Prostate gland (tissue), 2 donors: ENCODE measurements around the gene RHBDL2. TPM values are rescaled to one million over a fixed set of nuclear protein-coding genes. Genes with fewer than 3 reads are reported as not detected.

Experiments used
- DNase-seq: peaks from one replicate; pipeline ENCODE4 v3.0.0-alpha.2; 2019; ENCODE audit warnings: low spot score
- H3K27ac ChIP-seq, 2 donors: fragments of 200-600 bp; sonication (generic); 2 replicates each; pipeline ENCODE4 v1.5.1; 2017 to 2019
- H3K27me3 ChIP-seq: fragments of 200-600 bp; sonication (generic); replicated peaks from 2 replicates; pipeline ENCODE4 v1.5.1; 2019; ENCODE audit not compliant: insufficient read depth
- H3K36me3 ChIP-seq, 2 donors: fragments of 200-600 bp; sonication (generic); 1 replicate in 1 of 2; 2 replicates in 1 of 2; pipeline versions ENCODE4 v1.5.1 to v1.8.1; 2017 to 2019
- H3K4me1 ChIP-seq: fragments of 200-600 bp; sonication (generic); replicated peaks from 2 replicates; pipeline ENCODE4 v1.5.1; 2019
- H3K4me3 ChIP-seq, 2 donors: fragments of 200-600 bp; sonication (generic); 2 replicates each; pipeline ENCODE4 v1.5.1; 2017 to 2019
- H3K9me3 ChIP-seq: fragments of 200-600 bp; sonication (generic); 2 replicates; pipeline ENCODE4 v1.5.1; 2017
- POLR2A ChIP-seq: fragments of 450-650 bp; IDR thresholded peaks from one replicate; pipeline ENCODE4 v1.6.1; 2016; ENCODE audit warnings: antibody characterized with exemption, mild to moderate bottlenecking
- POLR2AphosphoS5 ChIP-seq: sonication (generic); formaldehyde crosslinking; IDR thresholded peaks from one replicate; pipeline ENCODE4 v1.6.1; 2017; ENCODE audit warnings: antibody characterized with exemption
- WGBS: methylation state at CpG from one replicate; pipeline ENCODE4 v1.1.5; 2018; 5-methylcytosine and 5-hydroxymethylcytosine counted together
- intact Hi-C: fragments of 100-400 bp; cut with DNase I; formaldehyde crosslinking; loops from one replicate; pipeline ENCODE4 v1.14.2; 2022
- total RNA-seq, 2 donors: library from RNA; depleted of rRNA; stranded (reverse); fragments of >200 nt; gene quantifications; one replicate each; pipeline ENCODE4 v1.1.0, GENCODE V29; 2016
- TF ChIP-seq, protein P1 (sequence below), 4 experiments: fragments of 200-600 bp in 2 of 4; fragments of 450-650 bp in 2 of 4; sonication (generic) in 2 of 4; IDR thresholded peaks; 1 replicate in 3 of 4; 2 replicates in 1 of 4; pipeline ENCODE4 v1.5.1; 2016 to 2019; ENCODE audit warnings: antibody characterized with exemption in 4 of 4, mild to moderate bottlenecking in 2 of 4, moderate library complexity in 2 of 4

The RHBDL2 gene
- total RNA-seq, 2 donors from 2014 or later: 3.5 to 7.7 TPM

DNA sequence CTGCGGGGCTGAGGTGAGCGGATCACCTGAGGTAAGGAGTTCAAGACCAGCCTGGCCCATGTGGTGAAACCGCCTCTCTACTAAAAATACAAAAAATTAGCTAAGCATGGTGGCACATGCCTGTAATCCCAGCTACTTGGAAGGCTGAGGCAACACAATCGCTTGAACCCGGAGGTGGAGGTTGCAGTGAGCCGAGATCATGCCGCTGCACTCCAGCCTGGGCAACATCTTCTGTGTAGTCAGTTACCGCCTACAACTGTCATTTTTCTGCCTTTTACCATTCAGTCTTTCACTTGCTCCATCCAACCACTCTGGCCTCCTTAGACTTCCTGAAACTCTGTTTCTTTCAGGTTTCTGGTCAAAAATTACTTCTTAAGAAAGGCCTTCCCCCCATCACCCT is 70.6 kb downstream of the RHBDL2 start:
- Histone ChIP-seq H3K27me3 (no peaks in the 10 kb centered on the region), H3K4me1 (no peaks in the 10 kb centered on the region), H3K9me3 (no peaks in the 10 kb centered on the region), H3K4me3 (no peak overlapping the region), H3K27ac (no peak overlapping the region), H3K36me3 (no peaks in the 10 kb centered on the region)
- no peak for DNase-seq
- 94% methylated on average over 8 of the region's 8 CpGs for WGBS
- no peak for TF ChIP-seq POLR2A
- no peak for TF ChIP-seq POLR2AphosphoS5
- TF ChIP-seq, protein P1, sequence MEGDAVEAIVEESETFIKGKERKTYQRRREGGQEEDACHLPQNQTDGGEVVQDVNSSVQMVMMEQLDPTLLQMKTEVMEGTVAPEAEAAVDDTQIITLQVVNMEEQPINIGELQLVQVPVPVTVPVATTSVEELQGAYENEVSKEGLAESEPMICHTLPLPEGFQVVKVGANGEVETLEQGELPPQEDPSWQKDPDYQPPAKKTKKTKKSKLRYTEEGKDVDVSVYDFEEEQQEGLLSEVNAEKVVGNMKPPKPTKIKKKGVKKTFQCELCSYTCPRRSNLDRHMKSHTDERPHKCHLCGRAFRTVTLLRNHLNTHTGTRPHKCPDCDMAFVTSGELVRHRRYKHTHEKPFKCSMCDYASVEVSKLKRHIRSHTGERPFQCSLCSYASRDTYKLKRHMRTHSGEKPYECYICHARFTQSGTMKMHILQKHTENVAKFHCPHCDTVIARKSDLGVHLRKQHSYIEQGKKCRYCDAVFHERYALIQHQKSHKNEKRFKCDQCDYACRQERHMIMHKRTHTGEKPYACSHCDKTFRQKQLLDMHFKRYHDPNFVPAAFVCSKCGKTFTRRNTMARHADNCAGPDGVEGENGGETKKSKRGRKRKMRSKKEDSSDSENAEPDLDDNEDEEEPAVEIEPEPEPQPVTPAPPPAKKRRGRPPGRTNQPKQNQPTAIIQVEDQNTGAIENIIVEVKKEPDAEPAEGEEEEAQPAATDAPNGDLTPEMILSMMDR (IDR thresholded peaks at IDR 0.05): no peak
- intact Hi-C loops: no loop called here

DNA sequence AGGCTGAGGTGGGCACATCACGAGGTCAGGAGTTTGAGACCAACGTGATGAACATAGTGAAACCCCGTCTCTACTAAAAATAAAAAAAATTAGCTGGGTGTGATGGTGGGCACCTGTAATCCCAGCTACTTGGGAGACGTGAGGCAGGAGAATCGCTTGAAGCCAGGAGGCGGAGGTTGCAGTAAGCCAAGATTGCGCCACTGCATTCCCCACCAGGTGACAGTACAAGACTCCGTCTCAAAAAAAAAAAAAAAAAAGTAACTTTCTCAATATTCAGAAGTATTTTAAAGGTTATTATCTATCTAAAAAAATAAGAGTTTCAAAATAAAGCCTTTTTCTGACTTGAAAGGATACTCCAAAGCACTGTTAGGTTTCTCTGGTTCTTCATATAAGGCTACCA is 74.4 kb downstream of the RHBDL2 start:
- H3K27ac ChIP-seq: no peak overlapping the region
- H3K4me1 ChIP-seq: no peaks in the 10 kb centered on the region
- WGBS: 92% methylated on average over 8 of the region's 8 CpGs
- H3K4me3 ChIP-seq: no peak overlapping the region
- no peaks in the 10 kb centered on the region for H3K36me3 ChIP-seq
- intact Hi-C loops: loop anchor here (10.0 kb wide), 1 partner anchor 668 kb away; no protein-coding TSS in a partner anchor
- TF ChIP-seq, protein P1 (IDR thresholded peaks at IDR 0.05): no peak
- TF ChIP-seq POLR2AphosphoS5 (no peak), POLR2A (no peak)
- no peaks in the 10 kb centered on the region for H3K9me3 ChIP-seq
- H3K27me3 ChIP-seq: no peaks in the 10 kb centered on the region
- no peak for DNase-seq

DNA sequence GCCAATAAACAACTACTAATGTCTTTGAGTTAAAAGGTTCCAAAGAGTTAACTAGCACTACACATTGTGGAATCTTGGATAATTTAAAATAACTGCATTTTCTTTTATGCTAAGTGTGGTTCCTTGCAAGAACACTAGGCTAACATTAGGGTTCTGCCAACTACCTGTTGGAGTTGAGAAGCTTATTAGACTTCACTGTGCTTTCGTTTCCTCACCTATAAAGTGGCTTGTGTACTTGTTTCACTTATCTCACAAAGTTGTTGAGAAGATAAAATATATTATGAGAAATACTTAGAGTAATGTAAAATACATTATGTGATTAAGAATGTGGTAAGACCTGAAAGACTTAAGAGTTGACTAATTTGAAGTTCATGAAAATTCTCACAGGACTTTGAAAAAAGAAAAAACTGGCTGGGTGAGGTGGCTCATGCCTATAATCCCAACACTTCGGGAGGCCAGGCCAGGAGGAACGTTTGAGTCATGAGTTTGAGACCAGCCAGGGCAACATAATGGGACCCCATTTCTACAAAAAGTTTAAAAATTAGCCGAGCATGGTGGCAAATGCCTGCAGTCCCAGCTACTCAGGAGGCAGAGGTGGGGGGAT is 76.4 kb downstream of the RHBDL2 start:
- Histone ChIP-seq H3K9me3 (no peaks in the 10 kb centered on the region), H3K4me1 (no peaks in the 10 kb centered on the region), H3K4me3 (no peak overlapping the region), H3K27me3 (no peaks in the 10 kb centered on the region), H3K27ac (no peak overlapping the region), H3K36me3 (no peaks in the 10 kb centered on the region)
- DNase-seq: no peak
- intact Hi-C loops: loop anchor here (10.0 kb wide), 1 partner anchor 670 kb away; no protein-coding TSS in a partner anchor
- 63% methylated on average over 4 of the region's 4 CpGs for WGBS
- TF ChIP-seq, protein P1 (IDR thresholded peaks at IDR 0.05): peak in 1 of 4 experiments; percentile 9
- no peak for TF ChIP-seq POLR2AphosphoS5

DNA sequence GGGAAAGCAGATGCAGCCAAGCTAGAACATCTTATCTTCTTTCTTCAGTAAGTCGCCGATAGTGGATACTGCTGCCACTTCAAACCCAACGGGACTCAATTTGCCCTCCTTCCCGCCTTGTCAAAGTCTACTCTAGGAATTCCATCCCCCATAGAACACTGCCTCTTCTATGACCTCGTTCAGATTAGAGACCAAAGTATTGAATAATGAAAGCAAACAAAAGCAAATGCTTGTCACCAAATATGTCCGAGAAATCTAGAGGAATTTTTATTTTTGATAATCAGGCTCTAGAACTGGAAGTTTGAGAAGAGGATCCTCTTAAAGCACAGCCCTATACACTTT is 81.2 kb downstream of the RHBDL2 start:
- H3K4me1 ChIP-seq: peaks cover 3% of the 10 kb centered on the region

More for the DNA sequence above, 81.2 kb downstream of the RHBDL2 start:
- intact Hi-C loops: loop anchor here (5.0 to 10.0 kb wide), 2 partner anchors 227 to 674 kb away; no protein-coding TSS in a partner anchor
- no peaks in the 10 kb centered on the region for H3K36me3 ChIP-seq
- WGBS: 7% methylated on average over 6 of the region's 6 CpGs
- no peak for DNase-seq
- H3K4me3 ChIP-seq: peak overlapping the region; percentile 77 to 78
- H3K27me3 ChIP-seq: no peaks in the 10 kb centered on the region
- H3K9me3 ChIP-seq: no peaks in the 10 kb centered on the region
- TF ChIP-seq, protein P1 (IDR thresholded peaks at IDR 0.05): no peak
- no peak for TF ChIP-seq POLR2A
- TF ChIP-seq POLR2AphosphoS5: no peak
- peak overlapping the region; percentile 68 to 94 for H3K27ac ChIP-seq
